ENCODE measurements around the gene TMEM132C.

DNA sequence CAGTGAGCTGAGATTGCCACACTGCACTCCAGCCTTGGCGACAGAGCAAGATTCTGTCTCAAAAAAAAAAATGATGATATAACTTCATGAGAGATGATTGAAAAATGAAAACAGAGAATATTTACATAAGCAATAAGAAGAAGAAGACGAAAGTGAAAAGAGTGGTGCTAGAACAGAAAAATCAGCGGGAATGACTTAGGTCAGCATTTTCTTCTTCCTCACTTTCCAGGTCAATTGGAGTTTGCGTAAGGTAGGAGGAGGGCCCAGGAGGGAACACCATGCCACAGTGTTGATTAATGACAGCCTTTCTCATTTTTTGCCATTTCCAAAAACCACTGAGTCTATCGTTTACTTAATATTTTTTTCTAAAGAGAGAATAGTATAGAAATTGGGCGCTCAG is 356.8 kb downstream of the TMEM132C start:
- TF ChIP-seq, protein P1, sequence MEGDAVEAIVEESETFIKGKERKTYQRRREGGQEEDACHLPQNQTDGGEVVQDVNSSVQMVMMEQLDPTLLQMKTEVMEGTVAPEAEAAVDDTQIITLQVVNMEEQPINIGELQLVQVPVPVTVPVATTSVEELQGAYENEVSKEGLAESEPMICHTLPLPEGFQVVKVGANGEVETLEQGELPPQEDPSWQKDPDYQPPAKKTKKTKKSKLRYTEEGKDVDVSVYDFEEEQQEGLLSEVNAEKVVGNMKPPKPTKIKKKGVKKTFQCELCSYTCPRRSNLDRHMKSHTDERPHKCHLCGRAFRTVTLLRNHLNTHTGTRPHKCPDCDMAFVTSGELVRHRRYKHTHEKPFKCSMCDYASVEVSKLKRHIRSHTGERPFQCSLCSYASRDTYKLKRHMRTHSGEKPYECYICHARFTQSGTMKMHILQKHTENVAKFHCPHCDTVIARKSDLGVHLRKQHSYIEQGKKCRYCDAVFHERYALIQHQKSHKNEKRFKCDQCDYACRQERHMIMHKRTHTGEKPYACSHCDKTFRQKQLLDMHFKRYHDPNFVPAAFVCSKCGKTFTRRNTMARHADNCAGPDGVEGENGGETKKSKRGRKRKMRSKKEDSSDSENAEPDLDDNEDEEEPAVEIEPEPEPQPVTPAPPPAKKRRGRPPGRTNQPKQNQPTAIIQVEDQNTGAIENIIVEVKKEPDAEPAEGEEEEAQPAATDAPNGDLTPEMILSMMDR (IDR thresholded peaks at IDR 0.05; ENCODE audit: poor library complexity), result no peak
- TF ChIP-seq EZH2 (IDR thresholded peaks at IDR 0.05; ENCODE audit: borderline replicate concordance) (no peak), EZH2phosphoT487 (IDR thresholded peaks at IDR 0.05; ENCODE audit: low read depth, severe bottlenecking, unreplicated experiment) (no peak)
